PFSK-1 (cell line): ENCODE measurements around the gene FETUB.

ENCODE experiments used
- FOXP2 ChIP-seq: optimal IDR thresholded peaks from 2 replicates; pipeline ENCODE3; 2011; ENCODE audit warnings: borderline replicate concordance, control low read depth, inconsistent platforms; ENCODE audit not compliant: insufficient read depth; ENCODE audit errors: extremely low read length, extremely low read depth
- POLR2AphosphoS5 ChIP-seq: IDR thresholded peaks from 2 replicates; pipeline ENCODE4 v1.6.1; 2012; ENCODE audit warnings: low read depth, mild to moderate bottlenecking, control low read depth, low read length, moderate library complexity
- SIN3A ChIP-seq: IDR thresholded peaks from 2 replicates; pipeline ENCODE4 v1.6.1; 2012; ENCODE audit warnings: mild to moderate bottlenecking, low read length, moderate library complexity, borderline replicate concordance; ENCODE audit not compliant: insufficient read depth
- TAF1 ChIP-seq: IDR thresholded peaks from 2 replicates; pipeline ENCODE4 v1.6.1; 2012; ENCODE audit warnings: low read length, control low read depth, borderline replicate concordance; ENCODE audit not compliant: insufficient read depth
- TF ChIP-seq, protein P1 (sequence below), 2 experiments: IDR thresholded peaks; 2 replicates each; pipeline versions ENCODE4 v1.6.1 to v1.8.0; 2011 to 2012; ENCODE audit warnings: low read depth in 2 of 2, low read length in 2 of 2, control low read depth in 1 of 2, inconsistent platforms in 1 of 2, mild to moderate bottlenecking in 1 of 2, moderate library complexity in 1 of 2; ENCODE audit not compliant: insufficient read depth in 1 of 2

DNA sequence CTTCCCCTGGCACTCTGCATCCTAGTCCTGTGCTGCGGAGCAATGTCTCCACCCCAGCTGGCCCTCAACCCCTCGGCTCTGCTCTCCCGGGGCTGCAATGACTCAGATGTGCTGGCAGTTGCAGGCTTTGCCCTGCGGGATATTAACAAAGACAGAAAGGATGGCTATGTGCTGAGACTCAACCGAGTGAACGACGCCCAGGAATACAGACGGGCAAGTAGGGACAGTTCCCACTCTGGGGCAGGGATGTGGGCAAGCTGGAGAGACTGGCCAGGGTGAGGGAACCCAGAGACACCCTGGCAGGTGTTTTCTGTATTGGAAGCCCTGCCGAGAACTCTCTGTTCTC is 247 bp downstream of the FETUB start:
- TF ChIP-seq POLR2AphosphoS5 = no peak
- TF ChIP-seq, protein P1, sequence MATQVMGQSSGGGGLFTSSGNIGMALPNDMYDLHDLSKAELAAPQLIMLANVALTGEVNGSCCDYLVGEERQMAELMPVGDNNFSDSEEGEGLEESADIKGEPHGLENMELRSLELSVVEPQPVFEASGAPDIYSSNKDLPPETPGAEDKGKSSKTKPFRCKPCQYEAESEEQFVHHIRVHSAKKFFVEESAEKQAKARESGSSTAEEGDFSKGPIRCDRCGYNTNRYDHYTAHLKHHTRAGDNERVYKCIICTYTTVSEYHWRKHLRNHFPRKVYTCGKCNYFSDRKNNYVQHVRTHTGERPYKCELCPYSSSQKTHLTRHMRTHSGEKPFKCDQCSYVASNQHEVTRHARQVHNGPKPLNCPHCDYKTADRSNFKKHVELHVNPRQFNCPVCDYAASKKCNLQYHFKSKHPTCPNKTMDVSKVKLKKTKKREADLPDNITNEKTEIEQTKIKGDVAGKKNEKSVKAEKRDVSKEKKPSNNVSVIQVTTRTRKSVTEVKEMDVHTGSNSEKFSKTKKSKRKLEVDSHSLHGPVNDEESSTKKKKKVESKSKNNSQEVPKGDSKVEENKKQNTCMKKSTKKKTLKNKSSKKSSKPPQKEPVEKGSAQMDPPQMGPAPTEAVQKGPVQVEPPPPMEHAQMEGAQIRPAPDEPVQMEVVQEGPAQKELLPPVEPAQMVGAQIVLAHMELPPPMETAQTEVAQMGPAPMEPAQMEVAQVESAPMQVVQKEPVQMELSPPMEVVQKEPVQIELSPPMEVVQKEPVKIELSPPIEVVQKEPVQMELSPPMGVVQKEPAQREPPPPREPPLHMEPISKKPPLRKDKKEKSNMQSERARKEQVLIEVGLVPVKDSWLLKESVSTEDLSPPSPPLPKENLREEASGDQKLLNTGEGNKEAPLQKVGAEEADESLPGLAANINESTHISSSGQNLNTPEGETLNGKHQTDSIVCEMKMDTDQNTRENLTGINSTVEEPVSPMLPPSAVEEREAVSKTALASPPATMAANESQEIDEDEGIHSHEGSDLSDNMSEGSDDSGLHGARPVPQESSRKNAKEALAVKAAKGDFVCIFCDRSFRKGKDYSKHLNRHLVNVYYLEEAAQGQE (IDR thresholded peaks at IDR 0.05; ENCODE audit: insufficient read depth in 1 of 2, low read depth in 2 of 2, low read length in 2 of 2) = no peak
- no peak for TF ChIP-seq SIN3A
- TF ChIP-seq TAF1 = no peak
- no peak for TF ChIP-seq FOXP2
